Gastrocnemius medialis (tissue), 4 donors: ENCODE data around the gene SLC16A1.

Source experiments
- CTCF ChIP-seq, 5 experiments: fragments of 450-650 bp in 3 of 5; fragments of 200-600 bp in 2 of 5; sonication (generic) in 2 of 5; IDR thresholded peaks in 4 of 5; conservative IDR thresholded peaks in 1 of 5; 1 replicate in 4 of 5; 2 replicates in 1 of 5; pipeline ENCODE4 v1.5.1; 2016 to 2019; ENCODE audit warnings: antibody characterized with exemption in 5 of 5, mild to moderate bottlenecking in 3 of 5, moderate library complexity in 3 of 5
- POLR2A ChIP-seq, 2 donors: fragments of 450-650 bp; IDR thresholded peaks; one replicate each; pipeline ENCODE4 v1.6.1; 2017; ENCODE audit warnings: antibody characterized with exemption in 2 of 2, mild to moderate bottlenecking in 2 of 2, moderate library complexity in 2 of 2

- TF ChIP-seq CTCF (IDR thresholded peaks at IDR 0.05 in 4 of 5, conservative IDR thresholded peaks at IDR 0.05 in 1 of 5): no peak
- no peak for TF ChIP-seq POLR2A (IDR thresholded peaks at IDR 0.05)
These were observed 62.0 kb downstream of the SLC16A1 start for GRCh38 chr1:112894010-112894292.
